Fibroblast of lung (primary cell): ENCODE measurements around the gene DHX36. TPM values are rescaled to one million over a fixed set of nuclear protein-coding genes. Genes with fewer than 3 reads are reported as not detected.

Experiments used
- DNase-seq, 2 donors: peaks; one replicate each; pipeline versions ENCODE4 v3.0.0 to v3.0.0-alpha.2; 2010; ENCODE audit warnings: low read depth in 2 of 2
- H2AFZ ChIP-seq: 2 replicates; pipeline ENCODE4 v1.5.1; 2012; ENCODE audit warnings: low read length, control low read depth, inconsistent platforms
- H3K27ac ChIP-seq: 2 replicates; pipeline ENCODE4 v1.5.1; 2011; ENCODE audit warnings: low read length, control low read depth; ENCODE audit not compliant: insufficient read depth
- H3K27me3 ChIP-seq: 2 replicates; pipeline ENCODE4 v1.5.1; 2011; ENCODE audit warnings: mild to moderate bottlenecking, low read length; ENCODE audit not compliant: control insufficient read depth, insufficient read depth
- H3K36me3 ChIP-seq: 2 replicates; pipeline ENCODE4 v1.5.1; 2011; ENCODE audit warnings: low read length; ENCODE audit not compliant: control insufficient read depth, insufficient read depth
- H3K4me1 ChIP-seq: 2 replicates; pipeline ENCODE4 v1.5.1; 2011; ENCODE audit warnings: low read length; ENCODE audit not compliant: control insufficient read depth, insufficient read depth; ENCODE audit errors: extremely low read depth
- H3K4me2 ChIP-seq: 2 replicates; pipeline ENCODE4 v1.5.1; 2011; ENCODE audit warnings: low read length, control low read depth; ENCODE audit not compliant: insufficient read depth; ENCODE audit errors: extremely low read depth
- H3K4me3 ChIP-seq, 4 experiments: fragments of 200-600 bp in 1 of 4; sonication (generic) in 1 of 4; replicated peaks in 1 of 4; 2 replicates each; pipeline ENCODE4 v1.5.1; 2011 to 2016; ENCODE audit warnings: low read length in 4 of 4, low read depth in 3 of 4, mild to moderate bottlenecking in 3 of 4, control low read depth in 2 of 4, inconsistent platforms in 1 of 4, mixed read lengths in 1 of 4; ENCODE audit not compliant: insufficient read depth in 1 of 4; ENCODE audit errors: control extremely low read depth in 1 of 4
- H3K79me2 ChIP-seq: 2 replicates; pipeline ENCODE4 v1.5.1; 2012; ENCODE audit warnings: mild to moderate bottlenecking, low read length, inconsistent platforms; ENCODE audit not compliant: control insufficient read depth, insufficient read depth
- H3K9ac ChIP-seq: 2 replicates; pipeline ENCODE4 v1.5.1; 2011; ENCODE audit warnings: mild to moderate bottlenecking, low read length, control low read depth; ENCODE audit not compliant: insufficient read depth
- H3K9me3 ChIP-seq: 2 replicates; pipeline ENCODE4 v1.5.1; 2012; ENCODE audit warnings: low read depth, low read length; ENCODE audit not compliant: control insufficient read depth, insufficient read depth
- H4K20me1 ChIP-seq: 2 replicates; pipeline ENCODE4 v1.5.1; 2011; ENCODE audit warnings: low read length; ENCODE audit not compliant: control insufficient read depth, insufficient read depth; ENCODE audit errors: extremely low read depth
- CTCF ChIP-seq, 2 donors: IDR thresholded peaks in 1 of 2; conservative IDR thresholded peaks in 1 of 2; 1 replicate in 1 of 2; 2 replicates in 1 of 2; pipeline ENCODE4 v1.5.1; 2011 to 2012; ENCODE audit warnings: low read length in 2 of 2, control low read depth in 1 of 2, inconsistent platforms in 1 of 2, low read depth in 1 of 2, mild to moderate bottlenecking in 1 of 2
- EZH2 ChIP-seq: IDR thresholded peaks from 2 replicates; pipeline ENCODE4 v1.5.1; 2012; ENCODE audit warnings: low read length, control low read depth, mild to moderate bottlenecking; ENCODE audit errors: missing control alignments
- polyA plus RNA-seq, 2 donors: library from polyadenylated mRNA; depleted of rRNA in 1 of 2; stranded (reverse) in 1 of 2; unstranded in 1 of 2; fragments of >200 nt; gene quantifications; 2 replicates each; pipeline ENCODE4 v1.2.1, GENCODE V29; 2011 to 2012; ENCODE audit warnings: missing spikeins in 1 of 2
- total RNA-seq: library from RNA; depleted of rRNA; stranded (reverse); fragments of >200 nt; gene quantifications from 2 replicates; pipeline ENCODE4 v1.2.1, GENCODE V29; 2014

Gene DHX36
- total and polyA plus RNA-seq, 2 donors (not counting 1 experiment from before 2014, with no cell fraction given) = 54.0 to 55.2 TPM

GRCh38 chr3:154241496-154241895, 82.8 kb downstream of the DHX36 start:
- H3K4me2 ChIP-seq = no peak overlapping the region
- H3K9me3 ChIP-seq = no peaks in the 10 kb centered on the region
- H2AFZ ChIP-seq = no peak overlapping the region
- no peak for DNase-seq
- H3K36me3 ChIP-seq = no peaks in the 10 kb centered on the region
- H3K4me1 ChIP-seq = peaks cover 8% of the 10 kb centered on the region
- H4K20me1 ChIP-seq = no peaks in the 10 kb centered on the region
- no peak overlapping the region for H3K4me3 ChIP-seq
- TF ChIP-seq EZH2 (no peak), CTCF (conservative IDR thresholded peaks at IDR 0.05 in 1 of 2, IDR thresholded peaks at IDR 0.05 in 1 of 2; ENCODE audit: low read depth in 1 of 2, low read length in 2 of 2) (no peak)
- H3K27me3 ChIP-seq = no peaks in the 10 kb centered on the region
- no peak overlapping the region for H3K27ac ChIP-seq
- H3K9ac ChIP-seq = no peak overlapping the region
- no peaks in the 10 kb centered on the region for H3K79me2 ChIP-seq

- H2AFZ ChIP-seq = no peak overlapping the region
- H3K27me3 ChIP-seq = no peaks in the 10 kb centered on the region
- H4K20me1 ChIP-seq = no peaks in the 10 kb centered on the region
- H3K4me2 ChIP-seq = no peak overlapping the region
- H3K36me3 ChIP-seq = no peaks in the 10 kb centered on the region
- peaks cover 8% of the 10 kb centered on the region for H3K4me1 ChIP-seq
- H3K27ac ChIP-seq = no peak overlapping the region
- H3K9me3 ChIP-seq = no peaks in the 10 kb centered on the region
- H3K79me2 ChIP-seq = no peaks in the 10 kb centered on the region
- no peak for DNase-seq
- TF ChIP-seq CTCF (conservative IDR thresholded peaks at IDR 0.05 in 1 of 2, IDR thresholded peaks at IDR 0.05 in 1 of 2; ENCODE audit: low read depth in 1 of 2, low read length in 2 of 2) (no peak), EZH2 (no peak)
- no peak overlapping the region for H3K4me3 ChIP-seq
- no peak overlapping the region for H3K9ac ChIP-seq
Observed at GRCh38 chr3:154240235-154240634, 84.1 kb downstream of the DHX36 start.

- no peaks in the 10 kb centered on the region for H3K27me3 ChIP-seq
- no peaks in the 10 kb centered on the region for H3K4me1 ChIP-seq
- H3K27ac ChIP-seq = no peak overlapping the region
- no peaks in the 10 kb centered on the region for H3K9me3 ChIP-seq
- H2AFZ ChIP-seq = no peak overlapping the region
- H3K79me2 ChIP-seq = no peaks in the 10 kb centered on the region
- H3K36me3 ChIP-seq = no peaks in the 10 kb centered on the region
- no peak for TF ChIP-seq EZH2
- no peak for TF ChIP-seq CTCF (conservative IDR thresholded peaks at IDR 0.05 in 1 of 2, IDR thresholded peaks at IDR 0.05 in 1 of 2; ENCODE audit: low read depth in 1 of 2, low read length in 2 of 2)
- no peak overlapping the region for H3K4me2 ChIP-seq
- no peaks in the 10 kb centered on the region for H4K20me1 ChIP-seq
- H3K9ac ChIP-seq = no peak overlapping the region
- no peak for DNase-seq
- H3K4me3 ChIP-seq = no peak overlapping the region
Observed at GRCh38 chr3:154236331-154236730, 88.0 kb downstream of the DHX36 start.
